ENCODE measurements around the gene NKX2-1.
"Not testable (repeated sequence)": the region's sequence is repeated elsewhere in the genome, so short reads cannot be mapped to it uniquely, and the experiment has no call there.

NKX2-1 gene

GRCh38 chr14:36505181-36505815 lies 14.7 kb downstream of the NKX2-1 start:
- no peak for DNase-seq

GRCh38 chr14:36504771-36505175 lies 15.3 kb downstream of the NKX2-1 start:
- DNase-seq: no peak

GRCh38 chr14:36503771-36504741 lies 16.0 kb downstream of the NKX2-1 start:
- DNase-seq: no peak

GRCh38 chr14:36502558-36503508 lies 17.2 kb downstream of the NKX2-1 start:
- no peak for DNase-seq

- DNase-seq: no peak
These were observed 21.1 kb downstream of the NKX2-1 start for GRCh38 chr14:36498938-36499337.

- DNase-seq: no peak
These were observed 23.7 kb downstream of the NKX2-1 start for GRCh38 chr14:36496346-36496745.

- no peak for DNase-seq
These were observed 24.4 kb downstream of the NKX2-1 start for GRCh38 chr14:36495666-36496065.

GRCh38 chr14:36493761-36494160 lies 26.3 kb downstream of the NKX2-1 start:
- no peak for DNase-seq

GRCh38 chr14:36485773-36486172 lies 34.3 kb downstream of the NKX2-1 start:
- DNase-seq: no peak

- no peak for DNase-seq
These were observed 40.7 kb downstream of the NKX2-1 start for GRCh38 chr14:36479344-36479743.

- DNase-seq: no peak
These were observed 41.2 kb downstream of the NKX2-1 start for GRCh38 chr14:36478782-36479181.

GRCh38 chr14:36477266-36477665 lies 42.8 kb downstream of the NKX2-1 start:
- no peak for DNase-seq

- not testable (repeated sequence) for DNase-seq
These were observed 44.0 kb downstream of the NKX2-1 start for GRCh38 chr14:36476061-36476460.

- no peak for DNase-seq
These were observed 45.4 kb downstream of the NKX2-1 start for GRCh38 chr14:36474593-36474992.

GRCh38 chr14:36471431-36471830 lies 48.6 kb downstream of the NKX2-1 start:
- DNase-seq: no peak

- DNase-seq: no peak
These were observed 52.7 kb downstream of the NKX2-1 start for GRCh38 chr14:36467332-36467731.
